ENCODE measurements around the gene LRMDA. TPM values are rescaled to one million over a fixed set of nuclear protein-coding genes. Genes with fewer than 3 reads are reported as not detected.
A peak's percentile ranks its signal among the peaks of the same experiment; 100 is the strongest.

LRMDA gene
- total RNA-seq, 1 donor from 2014 or later: 6.3 TPM

DNA sequence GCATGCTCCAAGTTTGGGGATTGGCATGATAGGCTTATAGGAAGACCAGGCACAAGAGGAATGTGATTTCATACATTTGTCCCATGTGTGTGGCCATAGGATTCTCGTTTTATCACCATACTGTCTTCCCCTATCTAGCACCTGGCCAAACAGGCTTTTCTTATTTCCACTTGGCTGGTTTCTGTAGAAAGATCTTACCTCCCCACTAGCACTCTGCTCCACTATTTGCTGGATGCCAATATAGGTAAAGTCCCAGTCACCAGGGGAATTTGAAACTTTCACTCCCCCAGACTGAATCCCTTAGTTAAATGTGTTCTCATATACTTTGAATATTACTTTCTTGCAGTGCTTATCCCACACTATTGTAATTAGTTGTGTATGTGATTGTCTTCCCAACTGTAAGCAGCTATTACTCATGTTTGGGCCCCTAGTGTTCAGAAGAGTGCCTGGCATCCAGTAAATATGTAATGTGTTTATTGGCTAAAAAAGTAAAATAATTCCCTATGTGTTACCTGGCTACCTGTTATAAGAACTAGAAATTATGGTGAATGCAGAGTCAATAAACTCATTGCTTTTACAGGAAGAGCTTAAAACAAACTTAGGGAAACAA, 109.0 kb downstream of the LRMDA start:
- DNase-seq: no peak

DNA sequence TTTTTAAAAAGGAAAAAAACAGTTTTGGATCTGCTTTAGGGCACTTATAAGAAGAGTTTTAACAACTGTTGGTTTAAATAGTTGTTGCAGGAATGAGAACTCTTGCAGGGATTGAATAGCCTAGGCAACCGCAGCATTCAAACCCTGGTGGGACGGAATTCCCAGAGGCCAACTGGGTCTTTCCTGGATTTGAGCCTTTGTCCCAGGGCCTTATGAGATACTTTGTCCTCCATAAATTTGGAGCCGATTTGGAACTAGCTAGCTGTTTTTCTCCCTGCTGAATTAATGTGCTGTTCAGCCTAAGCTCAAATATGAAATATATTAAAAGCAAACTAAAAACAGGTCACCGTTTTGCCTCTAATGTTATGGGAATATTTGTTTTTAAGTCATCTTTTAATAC, 109.6 kb downstream of the LRMDA start:
- DNase-seq: no peak

DNA sequence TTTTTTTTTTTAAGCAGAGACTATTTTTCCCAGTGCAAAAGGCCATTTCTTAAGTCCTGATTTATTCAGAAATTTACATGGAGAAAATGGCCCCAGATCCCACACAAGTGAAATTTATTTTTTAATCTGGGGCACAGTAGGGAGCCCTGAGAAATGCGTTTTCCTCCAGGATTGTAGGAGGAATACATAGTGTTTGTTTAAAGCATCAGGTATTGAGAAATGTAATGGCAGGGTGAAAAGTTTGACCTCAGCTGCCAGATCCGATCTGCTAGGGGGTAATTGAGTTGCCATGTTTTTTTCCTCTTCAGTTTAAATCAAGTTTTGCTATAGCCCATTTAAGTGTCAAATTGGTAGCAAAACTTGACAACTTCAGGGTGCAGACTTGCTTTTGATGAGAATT, 110.0 kb downstream of the LRMDA start:
- DNase-seq: no peak

GRCh38 chr10:75542084-75542483, 110.7 kb downstream of the LRMDA start:
- peak; percentile 56 for DNase-seq

DNA sequence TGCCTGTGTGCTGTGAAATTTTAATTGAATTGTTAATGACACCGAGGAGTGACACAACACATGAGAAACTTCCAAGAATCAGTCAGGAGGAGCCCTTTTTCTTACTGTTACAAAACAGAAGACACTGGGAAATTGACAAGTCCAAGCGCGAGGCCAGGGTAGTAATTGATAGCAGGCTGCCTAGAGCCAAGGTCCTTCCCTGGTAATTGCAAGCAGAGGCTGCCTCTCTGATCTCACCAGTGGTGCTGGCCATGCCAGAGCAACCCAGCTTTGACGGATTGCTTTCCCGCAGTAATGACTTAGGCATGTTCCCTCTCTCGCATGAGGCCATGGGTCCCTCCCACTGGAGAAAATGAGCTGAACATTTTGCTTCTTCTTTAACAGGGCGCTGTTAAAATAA, 111.5 kb downstream of the LRMDA start:
- DNase-seq: peak; percentile 70

DNA sequence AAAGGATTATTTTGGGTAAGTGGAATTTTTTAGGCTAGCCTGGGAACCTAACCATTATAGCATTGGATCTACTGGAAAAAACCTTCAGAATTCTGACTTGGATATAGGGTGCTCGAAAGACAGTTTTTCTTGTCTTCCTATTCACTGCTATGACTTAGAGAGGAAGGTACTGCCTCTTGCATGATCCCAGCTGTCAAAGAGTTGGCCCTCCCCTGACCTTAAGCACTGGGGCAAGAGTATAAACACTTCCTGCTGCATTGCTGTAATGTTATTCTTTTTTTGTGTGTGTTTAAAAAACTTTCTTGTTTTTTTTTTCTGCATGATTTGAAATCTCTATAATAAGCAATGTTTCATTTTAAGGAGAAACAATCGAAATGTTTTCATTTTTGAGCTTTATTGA, 113.0 kb downstream of the LRMDA start:
- no peak for DNase-seq

- no peak for DNase-seq
Measured at GRCh38 chr10:75544993-75545706, 113.7 kb downstream of the LRMDA start.

DNA sequence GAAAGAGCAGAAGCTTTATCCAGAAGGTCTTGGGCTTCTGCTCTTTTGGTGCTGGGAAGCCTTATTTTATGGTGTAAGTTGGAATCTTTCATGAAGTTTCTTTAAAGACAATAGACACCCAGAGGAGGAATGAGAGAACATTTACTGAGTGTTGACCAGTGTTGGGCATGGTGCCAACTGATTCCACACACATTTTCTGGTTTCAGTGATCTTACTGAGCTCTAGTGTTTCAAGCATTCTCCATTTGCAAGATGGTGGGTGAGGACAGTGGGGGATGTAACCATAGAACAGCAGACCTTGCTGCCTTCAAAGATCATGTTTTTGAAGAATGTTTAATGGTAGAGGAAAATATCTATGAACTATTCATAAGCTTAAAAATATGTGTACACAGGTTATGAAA, 114.6 kb downstream of the LRMDA start:
- DNase-seq: peak; percentile 18

DNA sequence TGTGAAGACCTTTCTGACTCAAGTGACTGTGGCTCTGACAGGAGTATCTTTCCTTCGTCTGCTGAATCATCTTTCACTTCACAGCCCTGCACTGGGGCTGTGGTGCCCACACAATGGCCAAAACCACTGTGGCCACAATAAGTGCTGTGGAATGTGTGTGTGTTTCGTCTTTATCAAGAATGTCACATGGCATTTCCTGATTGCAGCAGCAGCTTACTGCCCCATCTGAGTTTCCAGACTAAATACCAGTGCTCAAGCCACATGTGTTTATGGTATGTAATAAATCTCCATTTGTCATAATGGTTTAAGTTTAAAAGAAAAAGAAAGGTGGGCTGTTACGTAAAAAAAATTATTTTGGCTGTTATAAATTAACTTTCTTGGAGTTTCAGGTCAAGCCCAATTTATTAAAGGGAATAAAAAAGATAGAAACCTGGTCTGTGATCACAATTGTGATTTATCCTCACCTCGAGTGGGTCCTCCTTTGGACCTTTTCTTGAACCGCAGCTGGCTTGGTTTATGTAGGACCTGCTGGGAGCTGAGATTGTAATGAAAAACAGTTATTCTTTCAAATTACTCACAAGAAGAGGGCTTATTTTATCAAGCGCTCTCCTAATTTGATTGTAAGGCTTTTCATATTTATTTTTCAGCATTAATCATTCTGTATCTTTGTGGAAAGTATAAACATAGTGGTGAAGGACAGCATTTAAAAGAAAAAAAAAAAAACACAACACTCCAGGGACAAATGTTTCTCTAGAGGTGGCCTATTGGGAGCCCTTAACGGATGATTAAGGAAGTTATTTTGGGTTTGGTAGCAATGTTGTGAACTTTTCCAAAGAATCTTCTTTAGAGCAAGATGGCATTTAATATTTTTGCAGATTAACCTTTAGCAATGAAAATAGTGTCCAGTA, 116.2 kb downstream of the LRMDA start:
- DNase-seq: no peak

DNA sequence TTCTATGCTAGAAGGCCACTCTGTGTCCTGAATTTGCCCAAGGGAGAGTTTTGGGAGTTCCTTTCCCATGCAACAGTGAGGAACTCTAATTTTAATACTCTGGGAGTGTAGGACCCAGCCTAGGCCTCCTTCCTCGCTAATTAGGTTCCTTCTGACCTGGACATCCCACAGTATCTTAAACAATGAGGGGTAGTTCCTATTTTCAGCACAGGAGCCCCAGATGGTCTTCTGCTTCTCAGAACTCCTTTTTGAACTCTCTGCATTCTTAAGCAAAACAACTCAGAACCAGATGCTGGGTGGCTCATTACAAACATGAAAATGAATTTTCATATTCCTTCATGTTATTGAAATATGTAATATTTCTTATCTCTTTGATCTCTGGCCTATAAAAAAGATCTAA, 116.9 kb downstream of the LRMDA start:
- DNase-seq: no peak

DNA sequence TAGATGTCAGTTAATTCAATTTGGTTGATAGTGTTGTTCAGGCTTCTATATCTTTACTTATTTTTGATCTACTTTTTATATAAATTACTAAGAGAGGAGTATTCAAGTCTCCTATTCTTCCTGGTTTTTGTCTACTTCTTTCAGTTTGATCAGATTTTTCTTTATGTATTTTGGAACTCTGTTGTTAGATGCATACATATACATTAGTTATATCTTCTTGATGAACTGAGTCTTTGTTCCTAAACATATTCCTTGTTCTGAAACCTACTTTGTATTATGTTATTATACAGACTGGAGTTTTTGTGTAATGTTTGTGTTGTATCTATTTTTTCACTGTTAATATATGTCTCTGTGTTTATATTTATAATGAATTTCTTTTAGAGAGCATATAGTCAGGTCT, 118.8 kb downstream of the LRMDA start:
- no peak for DNase-seq

DNA sequence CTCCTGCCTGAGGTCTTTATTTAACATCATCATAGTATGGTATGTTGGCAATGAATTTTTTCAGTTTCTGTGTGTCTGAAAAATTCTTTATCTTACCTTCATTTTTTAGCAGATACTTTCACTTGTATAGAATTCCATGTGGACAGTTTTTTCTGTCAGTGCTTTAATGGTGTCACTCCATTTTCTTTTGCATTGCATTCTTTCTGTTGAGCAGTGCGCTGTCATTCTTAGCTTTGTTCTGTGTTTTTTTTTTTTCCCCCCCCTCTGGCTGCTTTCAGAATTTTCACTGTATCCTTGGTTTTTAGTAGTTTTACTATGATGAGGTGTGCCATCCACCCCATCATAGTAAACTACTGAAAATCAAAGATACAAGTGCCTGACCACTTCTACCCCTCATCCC, 120.7 kb downstream of the LRMDA start:
- no peak for DNase-seq

DNA sequence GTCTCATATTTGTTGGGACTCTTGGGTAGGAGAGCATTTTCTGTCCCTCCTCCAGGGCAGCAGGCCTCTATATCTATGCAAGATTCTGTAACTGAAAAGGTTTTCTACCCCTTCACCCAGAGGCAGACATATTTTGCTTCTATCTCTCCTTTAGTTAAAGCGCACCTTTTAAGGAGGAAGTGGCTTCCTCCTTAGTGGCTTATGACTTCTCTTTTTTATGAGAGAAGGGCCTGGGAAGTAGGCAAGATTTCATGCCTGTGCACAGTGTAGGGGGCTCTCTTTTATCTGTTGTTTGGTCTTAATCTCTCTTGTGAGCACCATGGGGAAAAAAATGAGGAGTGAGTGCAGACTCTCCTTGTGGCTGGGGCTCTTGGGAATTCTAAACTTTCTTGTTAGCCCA, 122.1 kb downstream of the LRMDA start:
- no peak for DNase-seq

DNA sequence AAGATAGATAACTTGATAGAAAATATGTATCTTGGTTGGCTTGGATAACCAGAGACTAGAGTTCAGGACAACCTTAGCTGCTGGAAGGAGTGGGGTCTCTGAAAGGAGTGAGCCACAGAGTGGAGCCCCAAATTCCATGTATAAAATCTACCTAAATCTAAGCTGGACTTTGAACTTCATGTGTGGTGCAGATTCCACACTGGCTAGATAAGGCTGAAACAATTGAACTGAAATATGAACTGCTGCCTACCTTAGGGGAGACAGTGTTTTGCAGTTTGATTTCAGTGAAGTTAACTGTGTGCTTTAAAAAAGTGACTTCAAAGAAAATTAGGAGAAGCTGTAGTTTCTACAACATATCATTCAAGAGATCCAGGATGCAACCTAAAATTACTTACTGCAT, 123.9 kb downstream of the LRMDA start:
- DNase-seq: no peak

DNA sequence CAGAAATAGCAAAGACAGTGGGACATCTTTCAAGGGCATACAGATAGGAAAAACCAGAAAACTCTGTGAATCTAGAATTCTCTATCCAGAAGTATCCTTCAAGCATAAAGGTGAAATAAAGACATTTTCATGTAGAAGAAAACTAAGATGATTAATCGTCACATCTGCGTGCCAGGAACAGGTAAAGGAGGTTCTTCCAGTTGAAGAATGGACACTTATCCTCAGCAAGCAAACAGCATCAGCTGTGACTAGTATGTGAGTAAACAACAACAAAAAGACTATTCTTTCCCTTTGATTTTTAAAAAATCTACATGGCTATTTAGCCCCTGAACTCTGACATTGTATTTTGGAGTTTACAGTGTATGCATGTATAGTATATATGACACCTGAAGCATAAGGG, 124.9 kb downstream of the LRMDA start:
- DNase-seq: no peak

- DNase-seq: peak; percentile 12
Measured at GRCh38 chr10:75565286-75566251, 134.1 kb downstream of the LRMDA start.

DNA sequence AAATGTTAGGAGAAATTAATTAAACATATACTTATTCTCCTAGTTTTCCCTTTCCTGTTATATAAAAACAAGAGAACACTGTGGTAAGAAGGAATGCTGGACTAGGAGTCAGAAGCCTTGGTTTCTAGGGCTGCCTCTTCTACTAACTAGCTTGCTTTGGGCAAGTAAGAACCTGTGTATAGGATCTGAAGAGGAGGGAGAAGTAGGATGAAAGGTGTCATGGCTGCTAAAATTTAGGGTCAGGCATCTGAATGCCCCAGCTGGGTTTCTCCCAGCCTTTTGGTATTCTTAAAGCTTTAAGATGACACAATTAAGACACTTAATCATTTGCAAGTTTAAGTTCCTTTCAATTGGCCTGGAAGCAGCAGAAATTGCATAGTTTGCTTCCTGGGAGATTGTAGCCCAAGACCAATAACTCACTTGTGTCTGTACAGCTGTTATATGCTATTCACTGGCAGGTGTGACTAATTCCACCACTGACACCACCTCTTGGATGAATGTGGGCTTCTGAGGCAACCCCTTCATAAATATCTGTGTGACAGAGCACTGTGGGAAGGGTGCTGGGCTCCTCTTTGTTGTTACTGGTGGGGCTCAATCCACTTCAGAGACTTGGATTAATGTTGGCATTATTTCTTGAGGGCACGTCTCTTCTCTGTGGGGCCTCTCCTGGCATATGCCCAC, 137.2 kb downstream of the LRMDA start:
- no peak for DNase-seq

GRCh38 chr10:75569506-75569905, 138.1 kb downstream of the LRMDA start:
- no peak for DNase-seq

DNA sequence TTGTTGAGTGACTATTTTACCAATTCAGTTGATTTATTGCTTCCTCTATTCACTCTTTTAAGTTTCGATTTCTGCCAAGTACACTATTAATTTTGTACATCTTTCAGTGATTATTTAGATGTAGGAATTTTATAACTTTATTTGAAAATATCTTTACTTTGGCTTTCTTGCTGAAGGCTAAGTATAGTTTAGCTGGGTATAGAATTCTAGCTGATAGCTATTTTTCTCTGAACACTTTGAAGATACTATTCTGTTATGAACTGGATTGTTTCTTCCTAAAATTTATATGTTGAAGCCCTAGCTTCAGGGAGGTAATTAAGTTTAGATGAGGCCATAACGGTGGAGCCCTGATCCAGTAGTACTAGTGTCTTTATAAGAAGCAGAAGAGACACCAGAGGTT, 141.1 kb downstream of the LRMDA start:
- no peak for DNase-seq

DNA sequence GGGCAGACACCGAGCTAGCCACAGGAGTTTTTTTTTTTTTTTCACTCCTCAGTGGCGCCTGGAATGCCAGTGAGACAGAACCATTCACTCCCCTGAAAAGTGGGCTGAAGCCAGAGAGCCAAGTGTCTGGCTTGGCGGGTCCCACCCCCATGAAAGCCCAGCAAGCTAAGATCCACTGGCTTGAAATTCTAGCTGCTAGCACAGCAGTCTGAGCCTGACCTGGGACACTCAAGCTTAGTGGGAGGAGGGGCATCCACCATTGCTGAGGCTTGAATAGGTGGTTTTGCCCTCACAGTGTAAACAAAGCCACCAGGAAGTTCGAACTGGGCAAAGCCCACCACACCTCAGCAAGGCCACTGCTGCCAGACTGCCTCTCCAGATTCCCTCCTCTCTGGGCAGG, 144.5 kb downstream of the LRMDA start:
- DNase-seq: no peak

GRCh38 chr10:75582102-75582501, 150.7 kb downstream of the LRMDA start:
- no peak for DNase-seq
